Left kidney (tissue), 2 donors: Measurements from ENCODE around the gene UTS2. TPM values are rescaled to one million over a fixed set of nuclear protein-coding genes. Genes with fewer than 3 reads are reported as not detected.

Source experiments
- DNase-seq: peaks from one replicate; pipeline ENCODE4 v3.0.0-alpha.2; 2013
- polyA plus RNA-seq: library from polyadenylated mRNA; unstranded; fragments of 120-200 nt; gene quantifications from one replicate; pipeline ENCODE4 v1.2.1, GENCODE V29; 2013; ENCODE audit not compliant: insufficient read length

UTS2 gene
- polyA plus RNA-seq, 1 donor = not detected

DNA sequence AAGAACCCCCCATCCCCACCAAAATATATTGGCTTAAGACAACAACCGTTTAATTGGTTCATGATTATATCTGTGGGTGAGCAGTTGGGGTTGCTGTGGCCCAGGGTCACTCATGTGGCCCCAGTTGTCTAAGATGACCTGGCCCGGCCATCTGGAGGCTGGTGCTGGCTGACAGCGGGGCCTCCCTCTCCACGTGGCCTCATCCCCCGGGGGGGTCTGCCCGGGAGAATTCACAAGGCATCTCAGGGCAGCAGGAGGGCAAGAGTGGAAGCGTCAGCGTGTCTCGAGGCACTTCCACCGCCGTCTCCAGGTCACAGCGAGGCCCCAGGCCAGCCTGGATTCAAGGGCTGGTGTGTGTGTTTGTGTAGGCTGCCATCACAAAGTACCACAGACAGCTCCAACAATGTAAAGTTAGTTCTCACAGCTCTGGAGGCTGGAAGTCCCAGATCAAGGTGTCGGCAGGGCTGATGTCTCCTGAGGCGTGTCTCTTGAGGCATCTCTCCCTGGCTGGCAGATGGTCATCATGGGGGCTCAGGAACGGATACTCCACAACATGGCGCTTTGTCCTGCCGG lies 11.0 kb upstream of the UTS2 start:
- no peak for DNase-seq

DNA sequence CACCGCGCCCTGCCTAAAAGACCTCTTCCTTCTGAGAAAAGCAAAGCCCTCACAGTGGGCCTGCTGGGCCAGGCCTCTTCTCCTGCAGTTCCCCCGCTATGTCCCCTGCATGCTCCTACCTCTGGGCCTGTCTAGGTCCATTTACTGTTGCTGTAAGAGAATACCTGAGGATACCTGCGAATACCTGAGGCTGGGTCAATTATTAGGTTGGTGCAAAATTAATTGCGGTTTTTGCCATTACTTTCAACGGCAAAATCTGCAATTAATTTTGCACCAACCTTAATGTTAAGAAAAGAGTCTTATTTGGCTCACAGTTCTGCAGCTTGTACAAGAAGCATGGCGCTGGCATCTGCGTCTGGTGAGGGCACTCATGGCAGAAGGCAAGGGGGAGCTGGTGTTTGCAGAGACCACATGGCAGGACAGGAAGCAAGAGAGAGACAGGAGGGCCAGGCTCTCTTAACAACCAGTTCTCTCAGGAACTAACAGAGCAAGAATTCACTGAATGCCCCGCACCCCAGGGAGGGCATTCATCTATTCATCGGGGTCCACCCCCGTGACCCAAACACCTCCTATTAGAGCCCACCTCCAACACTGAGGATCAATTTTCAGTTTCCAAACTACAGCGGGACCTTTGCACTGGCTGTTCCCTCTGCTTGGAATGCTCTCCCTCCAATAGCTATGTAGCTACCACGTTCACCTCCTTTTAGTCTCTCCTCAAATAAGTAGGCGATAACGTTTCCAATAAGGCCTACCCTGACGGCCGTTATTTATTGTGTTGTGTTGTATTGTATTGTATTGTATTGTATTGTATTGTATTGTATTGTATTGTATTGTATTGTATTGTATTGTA lies 9.6 kb upstream of the UTS2 start:
- DNase-seq = no peak

DNA sequence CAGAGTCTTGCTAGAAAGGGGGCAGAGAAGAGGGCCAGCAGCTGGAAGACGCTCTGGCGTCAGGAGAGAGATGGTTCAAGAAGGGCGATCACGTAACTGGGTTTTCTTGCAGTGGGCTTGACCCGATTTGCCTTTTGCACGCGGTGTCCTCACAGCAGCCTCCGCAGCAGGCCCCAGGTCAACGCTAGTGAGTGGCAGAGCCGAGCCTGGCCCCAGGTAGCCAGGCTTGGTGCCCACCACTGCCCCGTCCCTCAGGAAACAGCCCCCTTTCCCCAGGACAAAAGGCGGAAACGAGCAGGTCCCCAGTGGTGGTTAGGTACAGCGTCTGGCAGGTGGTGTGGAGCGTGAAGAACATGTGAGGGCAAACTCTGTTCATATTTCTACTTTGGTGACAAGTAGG lies 8.6 kb upstream of the UTS2 start:
- DNase-seq = no peak

DNA sequence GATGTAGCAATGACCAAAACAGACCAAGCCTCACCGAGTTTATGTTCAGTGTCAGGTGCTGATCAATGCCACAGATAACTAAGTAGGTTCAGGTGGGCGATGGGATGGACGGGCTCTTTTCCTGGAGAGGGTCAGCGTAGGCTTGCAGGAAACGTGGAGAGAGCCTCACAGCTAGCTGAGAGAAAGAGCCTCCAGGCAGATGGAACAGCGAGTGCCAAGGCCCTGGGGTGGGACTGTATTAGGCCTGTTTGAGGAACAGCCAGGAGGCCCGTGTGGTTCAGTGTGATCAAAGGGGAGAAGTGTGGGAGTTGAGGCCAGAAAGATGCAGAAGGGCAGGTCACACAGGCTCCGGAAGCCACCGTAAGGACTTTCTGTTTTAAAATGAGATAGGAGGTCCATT lies 7.3 kb upstream of the UTS2 start:
- no peak for DNase-seq

DNA sequence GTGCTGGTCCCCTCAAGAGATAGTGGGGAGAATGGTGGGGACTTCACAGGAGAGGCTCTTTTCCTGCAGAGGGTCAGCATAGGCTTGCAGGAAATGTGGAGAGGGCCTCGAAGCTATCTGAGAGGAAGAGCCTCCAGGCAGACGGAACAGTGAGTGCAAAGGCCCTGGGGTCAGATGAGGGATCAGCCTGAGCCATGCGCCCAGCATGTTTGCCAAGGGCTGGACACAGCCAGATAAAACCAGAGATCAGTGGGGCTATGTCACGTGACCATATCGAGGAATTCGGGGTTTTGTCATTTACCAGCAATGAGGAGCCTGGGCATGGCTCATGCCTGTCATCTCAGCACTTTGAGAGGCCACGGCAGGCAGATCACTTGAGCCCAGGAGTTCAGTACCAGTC lies 6.5 kb upstream of the UTS2 start:
- DNase-seq = no peak

DNA sequence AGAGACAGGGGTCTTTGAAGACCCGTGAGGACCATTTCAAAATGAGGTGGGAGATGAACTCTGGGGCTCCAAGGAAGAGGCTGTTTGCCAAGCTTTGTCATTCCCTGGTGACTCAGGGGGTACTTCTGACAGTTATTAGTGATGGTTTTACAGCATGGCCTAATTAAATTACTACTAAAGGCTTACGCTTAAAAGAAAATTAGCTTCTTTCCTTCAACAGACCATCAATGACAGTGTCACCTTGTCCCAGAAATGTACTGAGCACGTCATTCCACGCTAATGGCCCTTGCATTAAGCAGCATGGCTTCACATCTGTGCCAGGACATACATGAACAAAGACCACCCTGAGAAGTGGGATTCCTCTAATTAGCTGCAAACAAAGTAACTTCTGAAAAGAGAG lies 5.1 kb upstream of the UTS2 start:
- DNase-seq = no peak

DNA sequence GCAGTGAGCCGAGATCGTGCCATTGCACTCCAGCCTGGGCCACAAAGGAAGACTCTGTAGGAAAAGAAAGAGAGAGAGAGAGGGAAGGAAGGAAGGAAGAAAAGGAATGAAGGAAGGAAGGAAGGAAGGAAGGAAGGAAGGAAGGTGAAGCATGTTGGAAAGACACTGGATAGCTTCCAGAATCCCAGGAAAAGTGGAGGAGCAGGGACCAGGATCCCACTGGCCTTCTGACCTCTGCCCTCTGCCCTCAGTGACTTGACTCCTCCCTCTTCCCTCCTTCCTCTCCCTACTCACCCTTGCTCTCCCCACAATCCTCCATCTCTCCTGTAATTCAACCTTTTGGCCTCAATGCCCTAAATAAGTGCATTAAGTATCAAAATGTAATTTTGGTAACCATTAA lies 4.1 kb upstream of the UTS2 start:
- DNase-seq = no peak

DNA sequence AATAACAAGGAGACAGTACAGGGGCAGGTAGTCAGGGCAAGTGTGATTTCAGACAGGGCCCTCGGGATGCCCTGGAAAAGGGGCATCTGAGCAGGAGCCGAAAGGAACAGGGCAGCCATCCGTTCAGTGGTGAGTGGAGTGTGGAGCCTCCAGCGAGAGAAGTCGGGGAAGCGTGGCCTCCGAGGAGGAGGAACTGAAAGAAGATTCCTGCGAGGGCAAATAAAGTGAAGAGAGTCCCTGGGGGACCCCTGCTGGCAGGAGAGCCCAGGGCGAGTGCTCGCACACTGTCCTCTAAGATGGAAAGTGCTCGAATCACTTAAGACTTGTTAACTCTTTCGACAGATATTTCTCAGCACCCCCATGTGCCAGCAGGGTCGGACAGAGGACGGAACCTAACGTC lies 3.5 kb upstream of the UTS2 start:
- DNase-seq = no peak

DNA sequence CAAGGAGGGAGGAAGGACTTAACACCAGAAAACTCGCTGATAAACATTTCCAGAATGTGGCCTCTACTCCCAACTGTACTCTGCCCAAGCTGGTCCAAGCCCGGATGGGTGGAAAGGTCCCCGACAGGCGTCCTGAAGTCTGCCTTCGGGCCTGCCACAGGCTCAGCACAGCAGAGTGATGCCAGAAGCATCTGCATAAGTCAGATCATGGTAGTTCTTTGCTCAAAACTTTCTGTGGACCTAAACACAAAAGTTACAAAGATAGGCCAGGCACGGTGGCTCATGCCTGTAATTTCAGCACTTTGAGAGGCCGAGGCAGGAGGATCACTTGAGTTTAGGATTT lies 790 bp upstream of the UTS2 start:
- no peak for DNase-seq

DNA sequence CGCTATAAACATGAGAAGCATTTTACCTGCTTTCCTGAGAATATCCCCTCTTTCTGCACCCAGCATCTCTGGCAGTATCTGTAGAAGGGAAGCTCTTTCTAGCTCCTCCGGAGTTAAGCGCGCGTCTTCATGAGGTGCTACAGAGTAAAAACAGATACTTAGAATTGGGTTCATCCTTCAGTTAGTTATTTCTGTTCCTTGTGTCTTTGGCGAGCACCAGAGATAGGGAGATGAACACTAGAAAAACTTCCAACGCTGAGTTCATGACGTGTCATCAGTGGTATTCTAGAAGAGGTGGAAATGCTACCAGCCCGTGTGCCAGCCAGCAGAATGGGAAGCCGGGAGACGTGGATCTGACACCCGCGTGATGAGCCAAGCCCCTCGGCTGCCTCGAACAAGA lies 2.1 kb downstream of the UTS2 start:
- DNase-seq = no peak

DNA sequence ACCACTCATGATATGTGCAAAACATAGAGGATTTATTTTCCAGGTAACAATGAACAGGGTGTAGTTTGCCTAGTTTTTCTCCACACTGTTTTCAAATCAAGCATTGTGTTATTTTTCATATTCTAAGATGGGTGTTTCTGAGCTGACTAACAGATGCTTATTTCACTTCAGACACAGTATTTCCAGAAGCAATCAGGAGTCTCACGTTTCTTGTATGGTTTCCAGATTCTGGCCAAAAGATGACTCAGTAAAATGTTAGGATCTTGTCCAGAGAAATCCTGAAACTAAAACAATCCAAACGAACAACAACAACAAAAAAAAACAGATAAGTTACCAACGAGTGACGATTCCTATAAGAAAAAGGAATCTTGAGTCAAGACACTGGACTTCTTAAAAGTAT lies 5.3 kb downstream of the UTS2 start:
- DNase-seq = no peak

DNA sequence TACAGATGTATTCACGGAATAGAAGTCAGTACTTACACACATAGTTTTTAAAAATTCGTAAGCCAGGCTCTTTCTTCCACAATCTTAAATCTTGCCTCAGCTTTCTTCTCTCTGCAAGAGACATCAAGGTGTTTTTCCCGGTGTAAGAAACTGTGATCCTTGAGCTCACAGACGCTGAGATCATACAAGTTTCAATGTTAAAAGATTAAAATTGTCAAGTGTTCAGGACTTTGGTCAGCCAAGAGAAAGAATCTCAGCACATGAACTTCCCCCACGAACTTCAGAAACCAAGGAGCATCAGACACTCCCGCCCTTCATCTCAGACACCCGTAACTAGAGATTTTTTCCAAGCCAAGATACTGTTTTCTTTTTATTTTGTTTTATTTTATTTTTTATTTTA lies 6.2 kb downstream of the UTS2 start:
- DNase-seq = no peak

DNA sequence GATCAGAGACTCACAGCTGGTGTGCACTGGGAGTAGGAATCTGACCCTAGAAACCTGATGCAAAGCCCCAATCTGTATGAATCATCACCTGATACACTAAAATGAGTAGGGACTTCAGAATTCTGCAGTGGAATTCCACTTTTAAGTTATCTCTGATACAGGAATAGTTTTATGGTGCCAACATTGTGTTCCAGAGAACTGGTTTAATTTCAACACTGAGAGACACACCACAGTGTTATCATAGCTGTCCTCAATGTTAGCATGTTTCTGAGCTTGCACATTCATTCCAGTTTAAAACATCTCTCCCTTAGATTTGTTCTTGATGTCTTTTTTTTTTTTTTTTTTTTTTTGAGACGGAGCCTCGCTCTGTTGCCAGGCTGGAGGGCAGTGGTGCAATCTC lies 7.1 kb downstream of the UTS2 start:
- DNase-seq = no peak

DNA sequence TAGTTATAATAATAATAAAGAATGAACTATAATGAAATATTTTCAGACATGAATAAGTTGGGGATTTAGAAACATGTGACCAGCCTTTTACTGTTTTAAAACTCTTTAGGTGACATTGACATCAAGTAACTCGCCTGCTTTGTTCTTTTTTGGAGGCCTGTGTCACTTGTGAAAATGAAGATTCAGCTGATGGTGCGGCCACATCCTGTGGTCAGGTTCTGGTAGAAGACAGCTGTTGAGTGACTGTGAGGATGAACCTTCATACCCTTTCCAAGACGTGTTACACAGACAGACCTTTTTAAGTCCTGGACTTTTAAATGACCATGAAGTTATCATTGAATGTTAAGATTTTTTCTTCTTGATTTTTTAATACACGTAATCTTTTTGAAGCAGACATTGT lies 10.3 kb downstream of the UTS2 start:
- DNase-seq = no peak

DNA sequence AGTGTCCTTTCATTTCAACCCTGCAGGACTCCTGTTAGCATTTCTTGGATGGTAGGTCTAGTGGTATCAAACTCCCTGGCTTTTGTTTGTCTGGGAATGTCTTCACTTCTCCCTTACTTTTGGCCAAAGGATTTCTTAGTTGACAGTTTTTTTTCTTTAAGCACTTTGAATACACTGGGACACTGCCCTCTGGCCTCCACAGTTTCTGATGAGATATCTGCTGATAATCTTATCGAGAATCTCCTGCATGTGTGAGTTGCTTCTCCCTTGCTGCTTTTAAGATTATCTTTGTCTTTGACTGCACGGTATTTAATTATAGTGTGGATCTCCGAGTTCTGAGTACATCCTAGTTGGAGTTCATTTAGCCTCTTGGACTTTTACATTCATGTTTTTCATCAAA lies 13.3 kb downstream of the UTS2 start:
- DNase-seq = no peak

DNA sequence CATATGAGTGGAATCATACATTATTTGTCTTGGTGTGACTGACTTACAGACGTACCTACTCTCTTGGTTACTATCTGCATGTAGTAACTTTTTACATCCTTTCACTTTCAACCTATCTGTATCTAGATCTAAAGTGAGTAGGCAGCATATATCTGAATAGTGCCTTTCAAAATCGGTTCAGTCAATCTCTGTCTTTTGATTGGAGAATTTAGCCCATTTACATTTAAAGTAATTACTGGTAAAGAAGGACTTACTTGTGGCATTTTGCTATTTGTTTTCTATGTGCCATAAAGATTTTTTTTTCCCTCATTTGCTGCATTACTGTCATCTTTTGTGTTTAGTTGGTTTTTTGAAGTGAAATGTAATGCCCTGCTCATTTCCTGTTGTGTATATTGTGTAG lies 14.2 kb downstream of the UTS2 start:
- DNase-seq = no peak

DNA sequence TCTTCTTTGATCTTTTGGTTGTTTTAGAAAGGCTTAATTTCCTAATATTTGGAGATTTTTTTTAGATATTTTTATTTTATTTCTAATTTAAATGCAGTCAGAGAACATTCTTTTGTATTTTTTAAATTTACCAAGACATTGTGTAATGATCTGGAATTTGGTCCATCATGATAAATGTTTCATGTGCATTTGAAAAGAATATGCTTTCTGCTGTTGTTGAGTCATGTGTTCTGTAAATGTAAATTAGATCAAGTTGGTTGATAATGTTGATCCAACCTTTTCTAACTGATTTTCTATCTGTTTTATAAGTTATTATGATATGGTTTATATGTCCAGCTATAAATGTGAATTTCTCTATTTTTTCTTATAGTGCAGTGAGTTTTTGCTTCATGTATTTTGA lies 19.8 kb downstream of the UTS2 start:
- no peak for DNase-seq

DNA sequence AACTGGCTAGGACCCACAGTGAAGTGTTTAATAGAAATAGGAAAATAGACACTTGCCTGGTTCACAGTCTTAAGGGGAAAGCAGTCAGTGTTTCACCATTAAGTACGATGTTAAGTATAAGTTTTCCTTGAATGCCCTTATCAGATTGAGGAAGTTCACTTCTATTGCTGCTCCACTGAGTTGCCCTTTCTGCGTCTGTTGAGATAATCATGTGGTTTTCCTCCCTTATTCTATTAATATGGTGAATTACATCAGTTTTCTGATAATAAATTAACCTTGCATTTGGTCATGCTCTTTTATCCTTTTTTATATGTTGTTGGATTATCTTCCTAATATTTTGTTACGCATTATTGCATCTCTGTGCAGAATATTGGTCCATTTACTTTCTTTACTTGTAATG lies 21.4 kb downstream of the UTS2 start:
- no peak for DNase-seq

DNA sequence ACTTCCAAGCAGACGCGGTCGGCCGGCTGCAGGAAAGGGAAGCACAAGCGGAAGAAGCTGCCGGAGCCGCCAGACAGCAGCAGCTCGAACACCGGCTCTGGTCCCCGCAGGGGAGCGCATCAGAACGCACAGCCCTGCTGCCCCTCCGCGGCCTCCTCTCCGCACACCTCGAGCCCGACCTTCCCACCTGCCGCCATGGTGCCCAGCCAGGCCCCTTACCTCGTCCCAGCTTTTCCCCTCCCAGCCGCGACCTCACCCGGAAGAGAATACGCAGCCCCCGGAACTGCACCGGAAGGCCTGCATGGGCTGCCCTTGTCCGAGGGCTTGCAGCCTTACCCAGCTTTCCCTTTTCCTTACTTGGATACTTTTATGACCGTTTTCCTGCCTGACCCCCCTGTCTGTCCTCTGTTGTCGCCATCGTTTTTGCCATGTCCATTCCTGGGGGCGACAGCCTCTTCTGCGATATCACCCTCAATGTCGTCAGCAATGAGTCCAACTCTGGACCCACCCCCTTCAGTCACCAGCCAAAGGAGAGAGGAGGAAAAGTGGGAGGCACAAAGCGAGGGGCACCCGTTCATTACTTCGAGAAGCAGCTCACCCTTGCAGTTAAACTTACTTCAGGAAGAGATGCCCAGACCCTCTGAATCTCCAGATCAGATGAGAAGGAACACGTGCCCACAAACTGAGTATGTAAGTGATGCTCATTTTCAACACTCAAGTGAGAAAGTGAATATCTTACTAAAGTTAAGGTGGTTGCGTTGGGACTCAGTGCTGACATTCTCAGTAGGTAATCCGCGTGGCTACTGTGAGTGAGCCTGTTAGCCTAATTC lies 25.5 kb downstream of the UTS2 start:
- no peak for DNase-seq

DNA sequence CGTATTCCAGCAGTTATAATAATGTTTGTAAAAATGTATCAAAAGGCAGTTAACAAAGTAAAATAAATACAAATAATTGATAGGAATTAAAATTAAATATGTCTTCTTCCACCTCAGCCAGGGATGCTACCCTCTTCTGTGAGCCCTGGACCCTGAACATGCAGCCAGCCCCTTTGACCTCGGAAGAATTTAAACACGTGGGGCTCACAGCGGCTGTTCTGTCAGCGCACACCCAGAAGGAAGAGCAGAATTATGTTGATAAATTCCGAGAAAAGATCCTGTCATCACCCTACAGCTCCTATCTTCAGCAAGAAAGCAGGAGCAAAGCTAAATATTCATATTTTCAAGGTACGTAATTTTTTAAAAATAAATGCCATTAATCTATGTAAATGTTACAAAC lies 26.5 kb downstream of the UTS2 start:
- DNase-seq = no peak

DNA sequence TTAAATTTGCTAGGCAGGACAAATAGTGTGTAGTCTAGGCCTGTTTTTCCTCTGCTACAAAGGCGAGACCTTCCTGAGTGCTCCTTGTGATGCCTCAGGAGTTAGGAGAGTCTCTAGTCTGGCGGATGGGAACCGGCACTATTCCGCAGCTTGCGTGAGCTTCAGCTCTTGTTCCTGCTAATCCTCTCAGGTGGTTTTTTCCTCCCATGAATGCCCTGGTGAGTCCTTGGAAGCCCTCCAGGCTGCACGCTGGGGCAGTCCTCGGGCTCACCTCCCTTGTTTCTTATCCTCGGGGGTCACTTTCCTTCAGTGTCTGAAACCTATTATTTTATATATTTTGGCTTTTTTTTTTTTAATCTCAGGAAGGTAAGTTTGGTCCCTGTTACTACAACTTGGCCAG lies 28.2 kb downstream of the UTS2 start:
- DNase-seq = no peak

DNA sequence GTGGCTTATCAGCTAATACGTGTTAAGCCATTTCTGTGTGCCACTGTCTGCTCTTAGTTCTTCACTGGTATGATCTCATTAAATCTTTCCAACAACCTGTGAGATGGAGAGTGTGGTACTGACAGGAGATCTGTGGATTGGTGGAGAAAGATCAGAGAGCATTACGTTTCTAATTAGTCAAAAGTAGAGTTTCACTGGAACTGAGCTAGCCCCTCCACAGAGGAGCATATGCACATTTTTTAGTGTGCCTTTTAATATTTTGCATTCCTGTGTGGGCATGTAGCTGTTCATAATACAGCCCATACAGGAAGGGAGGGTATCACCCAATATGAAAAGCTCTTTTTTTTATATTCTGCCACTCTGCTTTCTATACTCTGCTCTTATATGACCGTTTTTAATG lies 31.6 kb downstream of the UTS2 start:
- DNase-seq = no peak

DNA sequence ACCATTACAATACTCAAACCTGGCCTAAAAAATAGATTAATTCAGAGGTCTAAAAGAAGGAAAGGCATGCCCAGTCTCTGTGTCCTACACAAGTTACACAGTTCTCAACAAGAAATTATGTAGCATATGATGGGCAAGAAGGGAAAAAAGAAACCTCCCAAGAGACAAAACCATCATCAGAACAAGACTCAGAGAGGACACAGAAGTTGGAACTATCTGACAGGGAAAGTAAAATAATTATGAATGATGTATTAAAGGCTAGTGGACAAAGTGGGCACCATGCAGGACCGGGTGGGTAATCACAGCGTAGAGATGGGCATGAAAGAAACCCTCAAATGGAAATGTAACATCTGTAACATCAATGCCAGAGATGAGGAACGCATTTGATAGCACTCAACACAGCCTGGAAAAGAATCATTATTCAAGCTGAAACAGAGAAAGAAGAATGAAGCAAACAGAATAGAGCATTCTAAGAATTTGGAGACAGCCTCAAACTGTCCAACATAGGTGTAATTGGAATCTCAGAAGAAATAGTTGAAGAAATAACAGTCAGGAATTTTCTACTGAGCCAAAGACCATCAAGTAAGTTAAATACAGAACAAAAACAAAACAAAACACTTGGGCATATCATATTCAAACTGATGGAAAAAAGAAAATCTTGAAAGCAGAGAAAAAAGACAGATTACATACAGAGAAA lies 39.0 kb downstream of the UTS2 start:
- no peak for DNase-seq
